ENCODE data around the gene AFM.

AFM gene

DNA sequence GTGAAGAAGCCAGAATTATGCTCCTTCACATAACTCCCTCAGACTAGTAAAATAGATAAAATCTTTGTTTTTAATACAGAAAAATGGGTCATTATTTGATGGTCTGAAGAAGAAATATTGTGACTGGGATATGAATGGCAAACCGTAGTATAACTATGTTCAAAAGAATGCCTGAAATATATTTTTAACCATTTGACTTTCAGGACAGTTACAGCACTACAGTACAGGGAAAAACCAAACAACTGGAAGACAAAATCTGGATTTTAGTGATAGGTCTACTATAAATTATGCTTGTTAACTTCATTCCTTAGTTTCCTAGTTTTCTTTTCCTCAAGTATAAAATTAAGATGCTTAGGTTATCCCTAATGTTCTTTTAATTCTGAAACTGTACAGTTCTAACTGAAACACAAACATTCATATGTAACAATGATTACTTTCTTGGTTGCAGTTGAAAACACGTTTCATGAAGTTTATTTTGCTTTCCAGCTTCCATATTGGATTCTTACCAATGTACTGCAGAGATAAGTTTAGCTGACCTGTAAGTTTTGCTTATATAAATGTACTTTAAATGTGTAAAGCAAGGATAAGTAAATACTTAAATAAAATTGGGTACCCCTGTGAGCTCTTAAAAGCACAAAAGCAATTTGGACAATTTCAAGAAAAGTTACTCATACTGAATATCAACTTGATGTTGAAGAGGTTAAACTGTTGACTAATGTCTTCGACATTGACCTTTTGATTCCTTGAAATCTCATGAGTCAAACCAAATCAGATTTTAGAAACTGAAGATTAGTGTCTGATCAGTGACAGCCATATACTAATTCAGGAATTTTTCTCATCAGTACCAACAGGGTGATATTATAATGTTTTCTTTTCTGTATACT, 44.6 kb upstream of the AFM start:
- Histone ChIP-seq H3K9ac (ENCODE audit: low read depth, low read length, poor library complexity, severe bottlenecking) (no peak overlapping the region), H3K4me2 (ENCODE audit: low read depth, low read length, poor library complexity, severe bottlenecking) (no peak overlapping the region), H3K4me3 (ENCODE audit: low read length, poor library complexity, severe bottlenecking) (no peak overlapping the region), H3K9me2 (replicated peaks; ENCODE audit: low read depth, low read length) (no peaks in the 10 kb centered on the region), H3K27me3 (ENCODE audit: insufficient read depth, low read length, poor library complexity, severe bottlenecking) (no peaks in the 10 kb centered on the region), H2AFZ (ENCODE audit: low read length) (no peak overlapping the region), H3F3A (ENCODE audit: low read depth) (no peaks in the 10 kb centered on the region), H3K9me3 (ENCODE audit: insufficient read depth, low read depth, low read length) (no peaks in the 10 kb centered on the region), H3K36me3 (ENCODE audit: insufficient read depth, low read length) (no peaks in the 10 kb centered on the region), H3K79me2 (ENCODE audit: insufficient read depth, low read length) (no peaks in the 10 kb centered on the region), H4K20me1 (ENCODE audit: insufficient read depth, low read length, poor library complexity, severe bottlenecking) (no peaks in the 10 kb centered on the region), H3K4me1 (ENCODE audit: insufficient read depth, low read length, poor library complexity, severe bottlenecking) (no peaks in the 10 kb centered on the region)
- TF ChIP-seq CTCF (conservative IDR thresholded peaks at IDR 0.05; ENCODE audit: low read length) (no peak), EZH2phosphoT487 (IDR thresholded peaks at IDR 0.05; ENCODE audit: borderline replicate concordance) (no peak)

DNA sequence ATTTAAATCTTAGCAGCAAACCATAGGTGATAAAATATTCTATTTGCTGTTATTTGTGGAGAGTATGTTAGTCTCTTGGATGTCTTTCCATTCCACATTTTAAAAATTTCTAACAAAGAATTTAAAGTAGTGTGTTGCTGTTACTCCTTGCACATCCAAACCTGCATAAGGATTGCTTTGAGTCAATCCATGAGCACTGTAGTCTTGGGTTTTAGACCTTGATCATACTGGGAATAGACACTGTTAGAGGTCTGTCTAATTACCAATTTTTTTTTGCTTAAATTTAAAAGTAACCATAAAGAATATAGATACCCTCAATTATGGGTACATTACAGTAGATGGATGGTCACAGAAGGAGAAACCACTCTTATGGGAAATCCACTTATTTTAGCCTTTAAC, 44.0 kb upstream of the AFM start:
- no peaks in the 10 kb centered on the region for H3K4me1 ChIP-seq (ENCODE audit: insufficient read depth, low read length, poor library complexity, severe bottlenecking)
- H3K9ac ChIP-seq (ENCODE audit: low read depth, low read length, poor library complexity, severe bottlenecking): no peak overlapping the region
- H3K27me3 ChIP-seq (ENCODE audit: insufficient read depth, low read length, poor library complexity, severe bottlenecking): no peaks in the 10 kb centered on the region
- no peaks in the 10 kb centered on the region for H4K20me1 ChIP-seq (ENCODE audit: insufficient read depth, low read length, poor library complexity, severe bottlenecking)
- H3K36me3 ChIP-seq (ENCODE audit: insufficient read depth, low read length): no peaks in the 10 kb centered on the region
- no peaks in the 10 kb centered on the region for H3K9me2 ChIP-seq (replicated peaks; ENCODE audit: low read depth, low read length)
- H3K9me3 ChIP-seq (ENCODE audit: insufficient read depth, low read depth, low read length): no peaks in the 10 kb centered on the region
- H3K79me2 ChIP-seq (ENCODE audit: insufficient read depth, low read length): no peaks in the 10 kb centered on the region
- TF ChIP-seq CTCF (conservative IDR thresholded peaks at IDR 0.05; ENCODE audit: low read length) (no peak), EZH2phosphoT487 (IDR thresholded peaks at IDR 0.05; ENCODE audit: borderline replicate concordance) (no peak)
- no peak overlapping the region for H2AFZ ChIP-seq (ENCODE audit: low read length)
- no peaks in the 10 kb centered on the region for H3F3A ChIP-seq (ENCODE audit: low read depth)
- no peak overlapping the region for H3K4me3 ChIP-seq (ENCODE audit: low read length, poor library complexity, severe bottlenecking)
- H3K4me2 ChIP-seq (ENCODE audit: low read depth, low read length, poor library complexity, severe bottlenecking): no peak overlapping the region

DNA sequence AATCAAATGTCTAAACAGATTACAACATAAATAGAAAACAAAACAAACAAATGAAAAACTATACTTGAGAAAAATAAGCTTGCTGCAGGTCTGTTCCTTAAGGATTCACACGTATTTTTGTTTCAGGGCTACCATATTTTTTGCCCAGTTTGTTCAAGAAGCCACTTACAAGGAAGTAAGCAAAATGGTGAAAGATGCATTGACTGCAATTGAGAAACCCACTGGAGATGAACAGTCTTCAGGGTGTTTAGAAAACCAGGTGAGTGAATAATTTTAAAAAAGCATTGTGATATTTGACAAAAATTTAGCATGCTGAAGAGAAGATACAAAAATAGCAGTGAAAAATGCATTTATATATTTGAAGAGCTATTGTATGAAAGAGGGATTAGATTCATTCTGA, 43.5 kb upstream of the AFM start:
- no peaks in the 10 kb centered on the region for H3K9me3 ChIP-seq (ENCODE audit: insufficient read depth, low read depth, low read length)
- TF ChIP-seq EZH2phosphoT487 (IDR thresholded peaks at IDR 0.05; ENCODE audit: borderline replicate concordance) (no peak), CTCF (conservative IDR thresholded peaks at IDR 0.05; ENCODE audit: low read length) (no peak)
- H3K9ac ChIP-seq (ENCODE audit: low read depth, low read length, poor library complexity, severe bottlenecking): no peak overlapping the region

More for the DNA sequence above, 43.5 kb upstream of the AFM start:
- Histone ChIP-seq H3K36me3 (ENCODE audit: insufficient read depth, low read length) (no peaks in the 10 kb centered on the region), H3K4me2 (ENCODE audit: low read depth, low read length, poor library complexity, severe bottlenecking) (no peak overlapping the region), H3K79me2 (ENCODE audit: insufficient read depth, low read length) (no peaks in the 10 kb centered on the region), H3K9me2 (replicated peaks; ENCODE audit: low read depth, low read length) (no peaks in the 10 kb centered on the region), H2AFZ (ENCODE audit: low read length) (no peak overlapping the region), H3K4me3 (ENCODE audit: low read length, poor library complexity, severe bottlenecking) (no peak overlapping the region), H3F3A (ENCODE audit: low read depth) (no peaks in the 10 kb centered on the region), H3K27me3 (ENCODE audit: insufficient read depth, low read length, poor library complexity, severe bottlenecking) (no peaks in the 10 kb centered on the region), H4K20me1 (ENCODE audit: insufficient read depth, low read length, poor library complexity, severe bottlenecking) (no peaks in the 10 kb centered on the region), H3K4me1 (ENCODE audit: insufficient read depth, low read length, poor library complexity, severe bottlenecking) (no peaks in the 10 kb centered on the region)

All from Loucy (cell line).